Mesendoderm (in vitro differentiated cells): ENCODE data around the gene TEFM.

Experiments
- DNase-seq: peaks from one replicate; pipeline ENCODE4 v3.0.0; 2013
- H2AK5ac ChIP-seq: 2 replicates; pipeline ENCODE4 v1.6.1; 2013; ENCODE audit warnings: low read length, inconsistent platforms
- H2BK120ac ChIP-seq: 2 replicates; pipeline ENCODE4 v1.6.1; 2013; ENCODE audit warnings: low read depth, mild to moderate bottlenecking, low read length, moderate library complexity, mixed read lengths
- H2BK15ac ChIP-seq: replicated peaks from 2 replicates; pipeline ENCODE4 v1.6.1; 2013; ENCODE audit warnings: low read depth, mild to moderate bottlenecking, moderate library complexity
- H2BK5ac ChIP-seq: 2 replicates; pipeline ENCODE4 v1.6.1; 2013; ENCODE audit warnings: low read length, inconsistent platforms
- H3K18ac ChIP-seq: 2 replicates; pipeline ENCODE4 v1.6.1; 2013; ENCODE audit warnings: mild to moderate bottlenecking, low read length, mixed read lengths
- H3K23ac ChIP-seq: one replicate; pipeline ENCODE4 v1.6.1; 2013; ENCODE audit warnings: low read length
- H3K27ac ChIP-seq: 2 replicates; pipeline ENCODE4 v1.5.1; 2013; ENCODE audit warnings: low read depth, mild to moderate bottlenecking, inconsistent platforms, low read length, moderate library complexity
- H3K27me3 ChIP-seq: 2 replicates; pipeline ENCODE4 v1.6.1; 2013; ENCODE audit warnings: low read length, control low read depth, mild to moderate bottlenecking, inconsistent platforms; ENCODE audit not compliant: insufficient read depth, poor library complexity
- H3K36me3 ChIP-seq: 2 replicates; pipeline ENCODE4 v1.6.1; 2013; ENCODE audit warnings: low read length, inconsistent platforms; ENCODE audit not compliant: control insufficient read depth, insufficient read depth
- H3K4ac ChIP-seq: one replicate; pipeline ENCODE4 v1.6.1; 2013; ENCODE audit warnings: low read depth, mild to moderate bottlenecking, low read length, moderate library complexity
- H3K4me1 ChIP-seq: 2 replicates; pipeline ENCODE4 v1.6.1; 2013; ENCODE audit warnings: low read depth, low read length, inconsistent platforms; ENCODE audit not compliant: control insufficient read depth
- H3K4me2 ChIP-seq: 2 replicates; pipeline ENCODE4 v1.6.1; 2013; ENCODE audit warnings: low read length
- H3K4me3 ChIP-seq: 2 replicates; pipeline ENCODE4 v1.5.1; 2013; ENCODE audit warnings: mild to moderate bottlenecking, low read length
- H3K56ac ChIP-seq: one replicate; pipeline ENCODE4 v1.6.1; 2013; ENCODE audit warnings: low read length
- H3K79me1 ChIP-seq: 2 replicates; pipeline ENCODE4 v1.6.1; 2013; ENCODE audit warnings: low read length, inconsistent platforms
- H3K79me2 ChIP-seq: 2 replicates; pipeline ENCODE4 v1.6.1; 2013; ENCODE audit warnings: mild to moderate bottlenecking, low read length; ENCODE audit not compliant: control insufficient read depth, insufficient read depth
- H3K9ac ChIP-seq: 2 replicates; pipeline ENCODE4 v1.6.1; 2013; ENCODE audit warnings: low read length, inconsistent platforms
- H4K5ac ChIP-seq: one replicate; pipeline ENCODE4 v1.6.1; 2013; ENCODE audit warnings: low read length
- H4K8ac ChIP-seq: one replicate; pipeline ENCODE4 v1.6.1; 2013; ENCODE audit warnings: low read depth, mild to moderate bottlenecking, control low read depth, low read length, moderate library complexity
- WGBS: extraction: QIAGEN DNeasy Blood & Tissue Kit; methylation state at CpG from one replicate; pipeline ENCODE4 v1.1.7; 2013; ENCODE audit warnings: low lambda C conversion rate, missing lambda C conversion rate; ENCODE audit not compliant: insufficient coverage; ENCODE audit errors: extremely low coverage; 5-methylcytosine and 5-hydroxymethylcytosine counted together

Gene TEFM

GRCh38 chr17:30924341-30924740, 18.3 kb upstream of the TEFM start:
- peak; percentile 22 for DNase-seq
- no peak overlapping the region for H2BK5ac ChIP-seq
- no peak overlapping the region for H2BK15ac ChIP-seq
- no peak overlapping the region for H3K56ac ChIP-seq
- no peak overlapping the region for H3K18ac ChIP-seq
- H3K4me1 ChIP-seq, result no peaks in the 10 kb centered on the region
- peaks cover 22% of the 10 kb centered on the region for H3K27me3 ChIP-seq
- no peak overlapping the region for H3K9ac ChIP-seq
- H3K79me1 ChIP-seq, result no peaks in the 10 kb centered on the region
- no peak overlapping the region for H4K5ac ChIP-seq
- no peak overlapping the region for H2AK5ac ChIP-seq
- H3K4me2 ChIP-seq, result no peak overlapping the region
- H3K23ac ChIP-seq, result no peak overlapping the region
- H3K79me2 ChIP-seq, result no peaks in the 10 kb centered on the region
- no peak overlapping the region for H3K4ac ChIP-seq
- H3K36me3 ChIP-seq, result no peaks in the 10 kb centered on the region
- H2BK120ac ChIP-seq, result no peak overlapping the region
- no peak overlapping the region for H4K8ac ChIP-seq
- no peak overlapping the region for H3K27ac ChIP-seq
- H3K4me3 ChIP-seq, result no peak overlapping the region
- no CpG with 5 or more reads among the region's 2 CpGs for WGBS

GRCh38 chr17:30922235-30923030, 16.4 kb upstream of the TEFM start:
- peaks cover 22% of the 10 kb centered on the region for H3K27me3 ChIP-seq

GRCh38 chr17:30921544-30922196, 15.6 kb upstream of the TEFM start, which contains the start of gene ADAP2:
Gene ADAP2 (plus strand): TSS chr17:30921945. CDS start chr17:30922015, 70 bp downstream.
- H2BK120ac ChIP-seq, result no peak within 1 kb of the TSS
- H3K79me2 ChIP-seq, result no peaks in the 10 kb centered on the region
- peak within 1 kb of the TSS; percentile 56 for H3K56ac ChIP-seq
- no peak within 1 kb of the TSS for H3K23ac ChIP-seq
- no peak within 1 kb of the TSS for H3K27ac ChIP-seq
- no peak within 1 kb of the TSS for H4K8ac ChIP-seq
- no peaks in the 10 kb centered on the region for H3K79me1 ChIP-seq
- H3K4me3 ChIP-seq, result no peak within 1 kb of the TSS
- H3K4ac ChIP-seq, result no peak within 1 kb of the TSS
- H2BK5ac ChIP-seq, result no peak within 1 kb of the TSS
- H3K4me2 ChIP-seq, result peak within 1 kb of the TSS; percentile 38
- no peak within 1 kb of the TSS for H4K5ac ChIP-seq
- no peaks in the 10 kb centered on the region for H3K4me1 ChIP-seq
- H3K27me3 ChIP-seq, result peaks cover 22% of the 10 kb centered on the region
- peak within 1 kb of the TSS; percentile 16 for H3K9ac ChIP-seq
- H2BK15ac ChIP-seq, result no peak within 1 kb of the TSS
- peak; percentile 20 for DNase-seq
- WGBS, result no CpG with 5 or more reads among the region's 60 CpGs
- H2AK5ac ChIP-seq, result no peak within 1 kb of the TSS
- no peaks in the 10 kb centered on the region for H3K36me3 ChIP-seq
- H3K18ac ChIP-seq, result no peak within 1 kb of the TSS

More at GRCh38 chr17:30922235-30923030, 16.4 kb upstream of the TEFM start:
- Histone ChIP-seq H3K4me2 (peak overlapping the region; percentile 38), H3K27ac (no peak overlapping the region), H2AK5ac (no peak overlapping the region), H3K4ac (no peak overlapping the region), H3K18ac (no peak overlapping the region), H3K56ac (peak overlapping the region; percentile 7), H4K8ac (no peak overlapping the region), H3K79me1 (no peaks in the 10 kb centered on the region), H3K9ac (no peak overlapping the region), H2BK15ac (no peak overlapping the region), H3K4me1 (no peaks in the 10 kb centered on the region), H2BK5ac (no peak overlapping the region), H3K4me3 (no peak overlapping the region), H3K79me2 (no peaks in the 10 kb centered on the region), H4K5ac (no peak overlapping the region), H3K23ac (no peak overlapping the region), H2BK120ac (no peak overlapping the region), H3K36me3 (no peaks in the 10 kb centered on the region)
- no CpG with 5 or more reads among the region's 66 CpGs for WGBS
- DNase-seq, result peak; percentile 19

GRCh38 chr17:30920683-30921543, 14.9 kb upstream of the TEFM start:
- no peak overlapping the region for H2BK15ac ChIP-seq
- WGBS, result no CpG with 5 or more reads among the region's 11 CpGs
- no peak overlapping the region for H4K8ac ChIP-seq
- H3K4ac ChIP-seq, result no peak overlapping the region
- no peak overlapping the region for H3K18ac ChIP-seq
- no peak overlapping the region for H2BK5ac ChIP-seq
- peaks cover 22% of the 10 kb centered on the region for H3K27me3 ChIP-seq
- H3K56ac ChIP-seq, result no peak overlapping the region
- no peak overlapping the region for H3K27ac ChIP-seq
- no peaks in the 10 kb centered on the region for H3K79me2 ChIP-seq
- no peak overlapping the region for H2BK120ac ChIP-seq
- no peak overlapping the region for H2AK5ac ChIP-seq
- no peak overlapping the region for H3K4me3 ChIP-seq
- H4K5ac ChIP-seq, result no peak overlapping the region
- H3K36me3 ChIP-seq, result no peaks in the 10 kb centered on the region
- H3K4me1 ChIP-seq, result no peaks in the 10 kb centered on the region
- no peak overlapping the region for H3K4me2 ChIP-seq
- no peak for DNase-seq
- no peak overlapping the region for H3K9ac ChIP-seq
- H3K23ac ChIP-seq, result no peak overlapping the region
- H3K79me1 ChIP-seq, result no peaks in the 10 kb centered on the region

- no peak overlapping the region for H3K4me3 ChIP-seq
- no peak overlapping the region for H3K23ac ChIP-seq
- H3K79me1 ChIP-seq, result no peaks in the 10 kb centered on the region
- DNase-seq, result peak; percentile 66
- H3K56ac ChIP-seq, result no peak overlapping the region
- no peak overlapping the region for H2AK5ac ChIP-seq
- H3K27me3 ChIP-seq, result peaks cover 22% of the 10 kb centered on the region
- H3K27ac ChIP-seq, result no peak overlapping the region
- no peak overlapping the region for H3K4me2 ChIP-seq
- no peaks in the 10 kb centered on the region for H3K36me3 ChIP-seq
- H3K4ac ChIP-seq, result no peak overlapping the region
- H2BK15ac ChIP-seq, result no peak overlapping the region
- no peaks in the 10 kb centered on the region for H3K79me2 ChIP-seq
- H2BK120ac ChIP-seq, result no peak overlapping the region
- WGBS, result no CpG with 5 or more reads among the region's 4 CpGs
- no peaks in the 10 kb centered on the region for H3K4me1 ChIP-seq
- no peak overlapping the region for H4K8ac ChIP-seq
- no peak overlapping the region for H3K9ac ChIP-seq
- H4K5ac ChIP-seq, result no peak overlapping the region
- no peak overlapping the region for H3K18ac ChIP-seq
- no peak overlapping the region for H2BK5ac ChIP-seq
Observed at GRCh38 chr17:30920282-30920681, 14.2 kb upstream of the TEFM start.
